Stomach (tissue), 9 donors: ENCODE measurements around the gene GTSE1. TPM values are rescaled to one million over a fixed set of nuclear protein-coding genes. Genes with fewer than 3 reads are reported as not detected.

Experiments used
- DNase-seq, 2 donors: peaks; one replicate each; pipeline versions ENCODE4 v3.0.0 to v3.0.0-alpha.2; 2013 to 2019
- H3K27ac ChIP-seq, 5 donors: fragments of 200-600 bp in 4 of 5; sonication (generic) in 4 of 5; one replicate each; pipeline ENCODE4 v1.5.1; 2013 to 2019; ENCODE audit warnings: mild to moderate bottlenecking in 1 of 5, moderate library complexity in 1 of 5
- H3K27me3 ChIP-seq, 3 donors: fragments of 200-600 bp; sonication (generic); one replicate each; pipeline ENCODE4 v1.5.1; 2017 to 2019; ENCODE audit warnings: mixed run types in 1 of 3
- H3K36me3 ChIP-seq, 4 donors: fragments of 200-600 bp; sonication (generic); 1 replicate in 3 of 4; 2 replicates in 1 of 4; pipeline ENCODE4 v1.5.1; 2016 to 2019
- H3K4me1 ChIP-seq, 4 donors: fragments of 200-600 bp; sonication (generic); one replicate each; pipeline ENCODE4 v1.5.1; 2016 to 2019
- H3K4me3 ChIP-seq, 4 donors: fragments of 200-600 bp; sonication (generic) in 3 of 4; one replicate each; pipeline ENCODE4 v1.5.1; 2016 to 2019; ENCODE audit warnings: mild to moderate bottlenecking in 1 of 4
- H3K9me3 ChIP-seq, 4 donors: fragments of 200-600 bp; sonication (generic); one replicate each; pipeline ENCODE4 v1.5.1; 2016 to 2019
- CTCF ChIP-seq, 7 experiments: fragments of 450-650 bp in 4 of 7; fragments of 200-600 bp in 3 of 7; sonication (generic) in 3 of 7; IDR thresholded peaks; one replicate each; pipeline ENCODE4 v1.5.1; 2016 to 2019; ENCODE audit warnings: antibody characterized with exemption in 7 of 7, control low read depth in 2 of 7, mild to moderate bottlenecking in 1 of 7
- EP300 ChIP-seq: sonication (generic); formaldehyde crosslinking; IDR thresholded peaks from one replicate; pipeline ENCODE4 v1.6.1; 2017; ENCODE audit warnings: antibody characterized with exemption
- POLR2A ChIP-seq, 4 donors: fragments of 450-650 bp; IDR thresholded peaks; one replicate each; pipeline ENCODE4 v1.6.1; 2016; ENCODE audit warnings: antibody characterized with exemption in 4 of 4, control low read depth in 2 of 4, mild to moderate bottlenecking in 1 of 4, moderate library complexity in 1 of 4
- POLR2AphosphoS5 ChIP-seq, 3 donors: sonication (generic); formaldehyde crosslinking; IDR thresholded peaks; one replicate each; pipeline ENCODE4 v1.6.1; 2016; ENCODE audit warnings: antibody characterized with exemption in 3 of 3
- WGBS, 5 donors: extraction: QIAGEN DNeasy Blood & Tissue Kit in 3 of 5; methylation state at CpG; one replicate each; pipeline versions ENCODE4 v1.1.5 to v1.1.7; 2013 to 2018; 5-methylcytosine and 5-hydroxymethylcytosine counted together
- intact Hi-C: fragments of 100-400 bp; cut with DNase I; formaldehyde crosslinking; loops from one replicate; pipeline ENCODE4 v1.15.1; 2023; ENCODE audit warnings: low total_unique reads
- polyA plus RNA-seq, 3 donors: library from polyadenylated mRNA; stranded (reverse); fragments of 200-250 nt; gene quantifications; one replicate each; pipeline ENCODE4 v1.2.3, GENCODE V29; 2013
- total RNA-seq, 5 donors: library from RNA; depleted of rRNA; stranded (reverse); fragments of >200 nt; gene quantifications; one replicate each; pipeline versions ENCODE4 v1.1.0 to v1.2.3, GENCODE V29; 2014 to 2016
- donor health status: healthy with polysubstance abuse.
- donor health status: Bipolar disorder and iron deficiency.
- donor health status: healthy.

GTSE1 gene
- total and polyA plus RNA-seq, 8 donors = 1.1 to 64.0 (median 4.2) TPM

- Histone ChIP-seq H3K4me1 (peaks cover 0 to 2% (median 0%) of the 10 kb centered on the region in 4 donors), H3K9me3 (no peaks in the 10 kb centered on the region), H3K27me3 (no peaks in the 10 kb centered on the region), H3K27ac (no peak overlapping the region), H3K36me3 (peaks cover 0 to 36% (median 0%) of the 10 kb centered on the region in 4 donors), H3K4me3 (no peak overlapping the region)
- no peak for DNase-seq
- TF ChIP-seq CTCF (IDR thresholded peaks at IDR 0.05) (no peak), POLR2A (IDR thresholded peaks at IDR 0.05) (no peak), EP300 (no peak)
- intact Hi-C loops = loop anchor here (2.0 to 5.0 kb wide), 3 partner anchors 193 to 394 kb away; no protein-coding TSS in a partner anchor
- WGBS, 5 donors = 92 to 99% (median 94%) methylated on average over 12 of the region's 12 CpGs
Observed at GRCh38 chr22:46315976-46316375, 19.3 kb downstream of the GTSE1 start.

GRCh38 chr22:46317646-46318045 lies 21.0 kb downstream of the GTSE1 start:
- 88 to 94% (median 91%) methylated on average over 13 to 20 of the region's 20 CpGs for WGBS, 5 donors
- no peak overlapping the region for H3K4me3 ChIP-seq
- H3K27me3 ChIP-seq = no peaks in the 10 kb centered on the region
- TF ChIP-seq POLR2AphosphoS5 (IDR thresholded peaks at IDR 0.05) (no peak), POLR2A (IDR thresholded peaks at IDR 0.05) (no peak), CTCF (IDR thresholded peaks at IDR 0.05) (no peak), EP300 (no peak)
- intact Hi-C loops = loop anchor here (5.0 kb wide), 2 partner anchors 320 to 395 kb away; no protein-coding TSS in a partner anchor
- no peak overlapping the region for H3K27ac ChIP-seq
- H3K9me3 ChIP-seq = no peaks in the 10 kb centered on the region
- H3K4me1 ChIP-seq = peaks cover 0 to 2% (median 0%) of the 10 kb centered on the region in 4 donors
- DNase-seq = no peak
- H3K36me3 ChIP-seq = peaks cover 0 to 38% (median 0%) of the 10 kb centered on the region in 4 donors

GRCh38 chr22:46318576-46318975 lies 21.9 kb downstream of the GTSE1 start:
- peaks cover 0 to 47% (median 0%) of the 10 kb centered on the region in 4 donors for H3K36me3 ChIP-seq
- intact Hi-C loops = loop anchor here (5.0 kb wide), 2 partner anchors 321 to 396 kb away; no protein-coding TSS in a partner anchor
- TF ChIP-seq CTCF (IDR thresholded peaks at IDR 0.05) = no peak
- TF ChIP-seq POLR2A (IDR thresholded peaks at IDR 0.05) = no peak
- TF ChIP-seq POLR2AphosphoS5 (IDR thresholded peaks at IDR 0.05) = no peak
- no peak for TF ChIP-seq EP300
- H3K9me3 ChIP-seq = no peaks in the 10 kb centered on the region
- 90 to 97% (median 95%) methylated on average over 15 of the region's 15 CpGs for WGBS, 5 donors
- H3K27me3 ChIP-seq = no peaks in the 10 kb centered on the region
- no peak overlapping the region for H3K27ac ChIP-seq
- no peak overlapping the region for H3K4me3 ChIP-seq
- H3K4me1 ChIP-seq = peaks cover 0 to 2% (median 0%) of the 10 kb centered on the region in 4 donors
- no peak for DNase-seq

GRCh38 chr22:46319319-46319718 lies 22.6 kb downstream of the GTSE1 start:
- H3K4me3 ChIP-seq = no peak overlapping the region
- no peak for TF ChIP-seq EP300
- no peak for TF ChIP-seq CTCF (IDR thresholded peaks at IDR 0.05)
- no peak for TF ChIP-seq POLR2A (IDR thresholded peaks at IDR 0.05)
- TF ChIP-seq POLR2AphosphoS5 (IDR thresholded peaks at IDR 0.05) = no peak
- no peak overlapping the region for H3K27ac ChIP-seq
- peaks cover 0 to 55% (median 0%) of the 10 kb centered on the region in 4 donors for H3K36me3 ChIP-seq
- DNase-seq = no peak
- peaks cover 0 to 2% (median 0%) of the 10 kb centered on the region in 4 donors for H3K4me1 ChIP-seq
- WGBS, 5 donors = 95 to 98% (median 96%) methylated on average over 9 to 10 of the region's 10 CpGs
- H3K27me3 ChIP-seq = no peaks in the 10 kb centered on the region
- intact Hi-C loops = loop anchor here (5.0 kb wide), 2 partner anchors 322 to 397 kb away; no protein-coding TSS in a partner anchor
- no peaks in the 10 kb centered on the region for H3K9me3 ChIP-seq
